ENCODE results near the gene DDX47. TPM values are rescaled to one million over a fixed set of nuclear protein-coding genes. Genes with fewer than 3 reads are reported as not detected.

The DDX47 gene
- total RNA-seq, 1 experiment from 2014 or later: 90.4 TPM

DNA sequence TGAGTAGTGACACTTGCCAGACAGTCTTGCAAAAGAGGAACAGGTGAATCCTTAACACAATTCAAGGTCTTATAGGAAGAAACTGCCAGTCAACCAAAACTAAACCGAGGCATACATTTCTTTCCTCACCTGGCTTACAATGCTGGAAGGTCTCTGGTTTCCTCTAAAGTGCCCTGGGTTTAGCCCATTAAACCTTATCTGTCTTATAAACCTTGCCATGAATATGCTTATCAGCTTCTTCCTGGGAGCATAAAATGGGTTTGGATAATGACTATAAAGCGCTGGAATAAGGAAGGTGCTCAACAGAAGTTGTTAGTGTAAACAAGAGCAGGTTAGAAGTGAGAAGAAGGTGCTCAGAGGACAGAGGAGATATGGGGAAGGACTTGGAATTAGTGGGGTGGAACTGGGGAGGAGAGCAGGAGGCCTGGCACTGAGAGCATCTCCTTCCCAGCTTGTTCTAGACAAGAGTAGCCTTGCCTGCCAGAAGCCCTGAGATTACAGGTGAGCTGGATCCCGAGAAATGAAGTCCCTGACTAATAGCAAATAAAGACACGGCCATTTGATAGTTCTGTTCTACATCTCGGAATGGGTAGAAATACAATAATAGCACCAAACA lies 64.1 kb downstream of the DDX47 start:
- DNase-seq (ENCODE audit: low spot score): no peak
- BruUV-seq (replicated peaks): no TSS peak
- no peak for TF ChIP-seq EZH2 (IDR thresholded peaks at IDR 0.05; ENCODE audit: borderline replicate concordance, low read depth, low read length, poor library complexity, severe bottlenecking)
- no peak for TF ChIP-seq CTCF (conservative IDR thresholded peaks at IDR 0.05; ENCODE audit: low read depth, low read length)
- no peaks in the 10 kb centered on the region for H3K36me3 ChIP-seq (ENCODE audit: insufficient read depth, low read length, poor library complexity, severe bottlenecking)
- no peak overlapping the region for H3K4me3 ChIP-seq (ENCODE audit: low read depth, low read length, poor library complexity, severe bottlenecking)
- no peaks in the 10 kb centered on the region for H3K9me3 ChIP-seq (ENCODE audit: low read depth, low read length, poor library complexity, severe bottlenecking)
- POLR2A ChIA-PET (ENCODE audit: low non-redundant PET): no interaction called here
- no peaks in the 10 kb centered on the region for H3K27me3 ChIP-seq (replicated peaks; ENCODE audit: insufficient read depth, low read depth, low read length, poor library complexity)
- intact Hi-C loops (cut with micrococcal nuclease; ENCODE audit: unreplicated experiment): no loop called here
- H3K27ac ChIP-seq (ENCODE audit: low read depth, low read length, poor library complexity, severe bottlenecking): no peak overlapping the region
- CTCF ChIA-PET: no interaction called here
- no peaks in the 10 kb centered on the region for H3K4me1 ChIP-seq (ENCODE audit: insufficient read depth, low read length, poor library complexity, severe bottlenecking)

DNA sequence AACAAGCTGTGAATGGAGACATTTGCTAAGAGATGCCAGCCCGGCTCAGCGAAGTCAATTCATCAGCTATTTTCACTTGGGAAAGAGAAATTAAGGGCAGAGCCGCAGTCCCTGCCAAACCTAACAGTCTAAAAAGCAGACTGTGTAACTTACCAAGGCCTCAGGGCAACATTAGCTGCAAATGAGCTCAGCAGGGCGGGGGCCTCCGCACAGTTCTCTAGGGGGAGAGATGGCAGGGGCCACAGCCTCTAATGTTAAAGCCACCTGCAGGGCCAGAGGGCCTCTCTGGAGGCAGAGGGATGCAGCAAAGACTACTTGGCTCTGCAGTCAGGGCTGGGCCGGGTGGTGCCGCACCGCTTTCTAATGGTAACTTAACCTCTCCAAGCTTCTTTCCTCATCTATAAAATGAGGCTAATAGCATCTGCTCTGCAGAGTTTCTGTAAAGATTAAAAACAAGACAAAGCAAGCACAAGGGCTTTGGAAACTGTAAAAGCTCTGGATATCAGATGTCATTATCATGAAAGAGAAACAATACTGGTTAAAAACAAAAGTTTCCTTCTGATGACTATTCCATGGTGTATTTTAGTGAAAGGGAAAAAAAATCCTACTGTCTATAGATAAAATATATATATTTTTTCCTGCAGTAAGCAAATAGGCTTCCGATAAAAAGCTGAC lies 64.8 kb downstream of the DDX47 start:
- H3K4me3 ChIP-seq (ENCODE audit: low read depth, low read length, poor library complexity, severe bottlenecking): no peak overlapping the region
- DNase-seq (ENCODE audit: low spot score): no peak
- BruUV-seq (replicated peaks): no TSS peak
- no peak for TF ChIP-seq EZH2 (IDR thresholded peaks at IDR 0.05; ENCODE audit: borderline replicate concordance, low read depth, low read length, poor library complexity, severe bottlenecking)
- no peak for TF ChIP-seq CTCF (conservative IDR thresholded peaks at IDR 0.05; ENCODE audit: low read depth, low read length)
- ChIA-PET CTCF (interaction anchor here (0.6 kb wide), 1 partner anchor 33 kb away, joined by 5 read pairs; no protein-coding TSS in a partner anchor), POLR2A (ENCODE audit: low non-redundant PET) (no interaction called here)
- H3K36me3 ChIP-seq (ENCODE audit: insufficient read depth, low read length, poor library complexity, severe bottlenecking): no peaks in the 10 kb centered on the region
- no peaks in the 10 kb centered on the region for H3K9me3 ChIP-seq (ENCODE audit: low read depth, low read length, poor library complexity, severe bottlenecking)
- H3K27ac ChIP-seq (ENCODE audit: low read depth, low read length, poor library complexity, severe bottlenecking): no peak overlapping the region
- intact Hi-C loops (cut with micrococcal nuclease; ENCODE audit: unreplicated experiment): no loop called here
- no peaks in the 10 kb centered on the region for H3K4me1 ChIP-seq (ENCODE audit: insufficient read depth, low read length, poor library complexity, severe bottlenecking)
- H3K27me3 ChIP-seq (replicated peaks; ENCODE audit: insufficient read depth, low read depth, low read length, poor library complexity): no peaks in the 10 kb centered on the region

Small RNA genes within 50 kb of the gene (microRNA-seq; reads per million reads assigned to microRNA genes)
- not detected for gene MIR613

Other genes starting within 250 kb of the DDX47 start
- gene CREBL2, start 201.5 kb upstream of the DDX47 start, total RNA-seq (2021): 15.4 and 17.8 TPM in 2 replicates
- gene GPR19, start 117.2 kb upstream of the DDX47 start, total RNA-seq (2021): 3.0 and 3.2 TPM in 2 replicates
- gene CDKN1B, start 96.0 kb upstream of the DDX47 start, total RNA-seq (2021): 38.7 and 42.7 TPM in 2 replicates
- 5.9 and 6.4 TPM in 2 replicates for gene APOLD1, start 27.7 kb upstream of the DDX47 start, total RNA-seq (2021)
- 0.22 and 0.56 TPM in 2 replicates for gene GPRC5A, start 78.2 kb downstream of the DDX47 start, total RNA-seq (2021)
- gene GPRC5D, start 138.8 kb downstream of the DDX47 start, total RNA-seq (2021): not detected in 2 replicates
- 26.7 and 28.1 TPM in 2 replicates for gene HEBP1, start 186.9 kb downstream of the DDX47 start, total RNA-seq (2021)
- 11.8 and 13.2 TPM in 2 replicates for gene FAM234B, start 231.0 kb downstream of the DDX47 start, total RNA-seq (2021)